Astrocyte (in vitro differentiated cells and primary cell): ENCODE data around the gene CTR9. TPM values are rescaled to one million over a fixed set of nuclear protein-coding genes. Genes with fewer than 3 reads are reported as not detected.

ENCODE experiments used
- DNase-seq: peaks from one replicate; pipeline ENCODE4 v3.0.0-alpha.2; 2010; ENCODE audit warnings: low read depth
- FAIRE-seq: peaks from 2 replicates; lab custom pipeline; 2011; peaks lifted over from hg19 to GRCh38; lab: Jason Lieb, UNC
- H2AFZ ChIP-seq: 2 replicates; pipeline ENCODE4 v1.6.0; 2012; ENCODE audit warnings: low read depth, low read length, inconsistent platforms
- H3K27ac ChIP-seq: 2 replicates; pipeline ENCODE4 v1.5.1; 2011; ENCODE audit warnings: low read depth, low read length, inconsistent platforms
- H3K27me3 ChIP-seq: 2 replicates; pipeline ENCODE4 v1.6.0; 2011; ENCODE audit warnings: low read length, inconsistent platforms; ENCODE audit not compliant: insufficient read depth
- H3K36me3 ChIP-seq: 2 replicates; pipeline ENCODE4 v1.5.1; 2011; ENCODE audit warnings: low read length, inconsistent platforms; ENCODE audit not compliant: insufficient read depth
- H3K4me1 ChIP-seq: 2 replicates; pipeline ENCODE4 v1.5.1; 2011; ENCODE audit warnings: low read length, inconsistent platforms; ENCODE audit not compliant: insufficient read depth
- H3K4me2 ChIP-seq: 2 replicates; pipeline ENCODE4 v1.6.0; 2012; ENCODE audit warnings: low read length, inconsistent platforms
- H3K4me3 ChIP-seq: 2 replicates; pipeline ENCODE4 v1.5.1; 2011; ENCODE audit warnings: low read depth, mild to moderate bottlenecking, low read length, inconsistent platforms; ENCODE audit not compliant: insufficient read depth
- H3K79me2 ChIP-seq: 2 replicates; pipeline ENCODE4 v1.6.0; 2012; ENCODE audit warnings: mild to moderate bottlenecking, low read length, inconsistent platforms; ENCODE audit not compliant: insufficient read depth
- H3K9ac ChIP-seq: 2 replicates; pipeline ENCODE4 v1.6.0; 2012; ENCODE audit warnings: mild to moderate bottlenecking, low read length, inconsistent platforms
- H3K9me3 ChIP-seq: 2 replicates; pipeline ENCODE4 v1.5.1; 2012; ENCODE audit warnings: low read depth, mild to moderate bottlenecking, low read length, inconsistent platforms; ENCODE audit not compliant: insufficient read depth
- H4K20me1 ChIP-seq: 2 replicates; pipeline ENCODE4 v1.6.0; 2012; ENCODE audit warnings: low read length, inconsistent platforms; ENCODE audit not compliant: insufficient read depth
- H3K27ac Mint-ChIP-seq: one replicate; pipeline ENCODE4 v1.8.0; 2021; ENCODE audit warnings: mild to moderate bottlenecking, mixed read lengths; ENCODE audit not compliant: unreplicated experiment
- H3K27me3 Mint-ChIP-seq: one replicate; pipeline ENCODE4 v1.8.0; 2021; ENCODE audit warnings: low read depth, mixed read lengths; ENCODE audit not compliant: unreplicated experiment
- H3K36me3 Mint-ChIP-seq: one replicate; pipeline ENCODE4 v1.8.0; 2021; ENCODE audit warnings: low read depth, mixed read lengths; ENCODE audit not compliant: unreplicated experiment
- H3K4me1 Mint-ChIP-seq: one replicate; pipeline ENCODE4 v1.8.0; 2021; ENCODE audit warnings: low read depth, mixed read lengths; ENCODE audit not compliant: unreplicated experiment
- H3K4me3 Mint-ChIP-seq: one replicate; pipeline ENCODE4 v1.8.0; 2021; ENCODE audit warnings: mild to moderate bottlenecking, moderate library complexity, mixed read lengths; ENCODE audit not compliant: unreplicated experiment
- H3K9me3 Mint-ChIP-seq: one replicate; pipeline ENCODE4 v1.8.0; 2021; ENCODE audit warnings: mild to moderate bottlenecking, mixed read lengths; ENCODE audit not compliant: unreplicated experiment
- CTCF ChIP-seq: IDR thresholded peaks from 2 replicates; pipeline ENCODE4 v1.5.1; 2011; ENCODE audit warnings: low read depth, mild to moderate bottlenecking, inconsistent platforms, low read length, moderate library complexity; ENCODE audit not compliant: insufficient read depth
- EZH2 ChIP-seq: IDR thresholded peaks from 2 replicates; pipeline ENCODE4 v1.6.1; 2012; ENCODE audit warnings: mild to moderate bottlenecking, low read length, inconsistent platforms; ENCODE audit not compliant: insufficient read depth
- total RNA-seq: library from RNA; stranded (reverse); gene quantifications from 2 replicates; pipeline ENCODE4 v1.2.1, GENCODE V29; 2021

CTR9 gene
- total RNA-seq, 1 donor from 2014 or later, result 29.3 TPM

GRCh38 chr11:10779086-10779485 lies 28.0 kb downstream of the CTR9 start:
- Mint-ChIP-seq H3K9me3 (no peaks in the 10 kb centered on the region), H3K4me1 (peaks cover 10% of the 10 kb centered on the region), H3K36me3 (peaks cover 20% of the 10 kb centered on the region), H3K4me3 (no peak overlapping the region), H3K27me3 (no peaks in the 10 kb centered on the region), H3K27ac (peak overlapping the region; percentile 80)
- Histone ChIP-seq H3K9ac (peak overlapping the region; percentile 63), H3K9me3 (no peaks in the 10 kb centered on the region), H3K36me3 (peaks cover 32% of the 10 kb centered on the region), H3K27me3 (no peaks in the 10 kb centered on the region), H4K20me1 (no peaks in the 10 kb centered on the region), H3K4me1 (peaks cover 8% of the 10 kb centered on the region), H2AFZ (peak overlapping the region; percentile 38), H3K4me3 (no peak overlapping the region), H3K4me2 (no peak overlapping the region), H3K79me2 (no peaks in the 10 kb centered on the region), H3K27ac (peak overlapping the region; percentile 74)
- FAIRE-seq (no peak), DNase-seq (no peak)
- TF ChIP-seq CTCF, result no peak
- no peak for TF ChIP-seq EZH2

- no peak overlapping the region for H3K4me2 ChIP-seq
- H2AFZ ChIP-seq, result no peak overlapping the region
- no peak for TF ChIP-seq EZH2
- no peak for TF ChIP-seq CTCF
- H3K4me1 ChIP-seq, result peaks cover 10% of the 10 kb centered on the region
- no peaks in the 10 kb centered on the region for H3K27me3 ChIP-seq
- H3K9me3 ChIP-seq, result no peaks in the 10 kb centered on the region
- no peaks in the 10 kb centered on the region for H3K9me3 Mint-ChIP-seq
- no peak overlapping the region for H3K4me3 ChIP-seq
- H3K4me3 Mint-ChIP-seq, result no peak overlapping the region
- H3K9ac ChIP-seq, result no peak overlapping the region
- DNase-seq, result no peak
- FAIRE-seq, result no peak
- H3K27ac Mint-ChIP-seq, result no peak overlapping the region
- peaks cover 3% of the 10 kb centered on the region for H3K27me3 Mint-ChIP-seq
- peaks cover 11% of the 10 kb centered on the region for H3K36me3 Mint-ChIP-seq
- no peaks in the 10 kb centered on the region for H3K79me2 ChIP-seq
- H3K36me3 ChIP-seq, result peaks cover 24% of the 10 kb centered on the region
- H4K20me1 ChIP-seq, result no peaks in the 10 kb centered on the region
- H3K4me1 Mint-ChIP-seq, result peaks cover 10% of the 10 kb centered on the region
- H3K27ac ChIP-seq, result no peak overlapping the region
Observed at GRCh38 chr11:10780040-10780439, 29.0 kb downstream of the CTR9 start.

- no peaks in the 10 kb centered on the region for H3K79me2 ChIP-seq
- DNase-seq (peak; percentile 61), FAIRE-seq (no peak)
- TF ChIP-seq CTCF (no peak), EZH2 (no peak)
- Mint-ChIP-seq H3K27ac (no peak overlapping the region), H3K4me1 (no peaks in the 10 kb centered on the region), H3K36me3 (peaks cover 3% of the 10 kb centered on the region), H3K9me3 (no peaks in the 10 kb centered on the region), H3K4me3 (no peak overlapping the region), H3K27me3 (peaks cover 10% of the 10 kb centered on the region)
- no peaks in the 10 kb centered on the region for H4K20me1 ChIP-seq
- H3K27me3 ChIP-seq, result no peaks in the 10 kb centered on the region
- H2AFZ ChIP-seq, result peak overlapping the region; percentile 19
- no peak overlapping the region for H3K27ac ChIP-seq
- H3K9ac ChIP-seq, result no peak overlapping the region
- H3K9me3 ChIP-seq, result no peaks in the 10 kb centered on the region
- no peak overlapping the region for H3K4me3 ChIP-seq
- H3K4me1 ChIP-seq, result peaks cover 3% of the 10 kb centered on the region
- H3K36me3 ChIP-seq, result peaks cover 5% of the 10 kb centered on the region
- peak overlapping the region; percentile 0 for H3K4me2 ChIP-seq
Observed at GRCh38 chr11:10784232-10785145, 33.4 kb downstream of the CTR9 start.
